B cell (primary cell): ENCODE data around the gene DLG2. TPM values are rescaled to one million over a fixed set of nuclear protein-coding genes. Genes with fewer than 3 reads are reported as not detected.

Source experiments
- ATAC-seq: fragments of 200-7000 bp; cut with Tn5 transposase; one replicate; pipeline ENCODE4 v1.10.0; 2021; ENCODE audit warnings: low read depth, mild to moderate bottlenecking, moderate number of reproducible peaks, moderate library complexity
- CTCF ChIA-PET: fragments of 350-600 bp; sonication (Branson Sonifier 250); formaldehyde crosslinking; loops from one replicate; lab custom pipeline; 2021; ENCODE audit warnings: antibody characterized with exemption, inconsistent platforms; lab: Charles Lee
- POLR2A ChIA-PET: fragments of 350-600 bp; sonication (Branson Sonifier 250); formaldehyde crosslinking; loops from one replicate; lab custom pipeline; 2021; ENCODE audit warnings: antibody characterized with exemption; lab: Charles Lee
- DNase-seq: peaks from one replicate; pipeline ENCODE4 v3.0.0; 2013
- H2AFZ ChIP-seq: 2 replicates; pipeline ENCODE4 v1.6.1; 2012; ENCODE audit warnings: mild to moderate bottlenecking, low read depth, low read length; ENCODE audit not compliant: insufficient read depth, poor library complexity, severe bottlenecking
- H3K27ac ChIP-seq, 2 donors: 1 replicate in 1 of 2; 2 replicates in 1 of 2; pipeline ENCODE4 v1.5.1; 2012 to 2013; ENCODE audit warnings: low read length in 2 of 2, mild to moderate bottlenecking in 2 of 2, moderate library complexity in 1 of 2
- H3K27me3 ChIP-seq, 4 experiments: fragments of 200-600 bp in 1 of 4; sonication (generic) in 1 of 4; replicated peaks in 1 of 4; 1 replicate in 2 of 4; 2 replicates in 2 of 4; pipeline versions ENCODE4 v1.6.1 to v1.7.0; 2013 to 2016; ENCODE audit warnings: low read length in 3 of 4, mild to moderate bottlenecking in 2 of 4, mixed read lengths in 1 of 4, moderate library complexity in 1 of 4; ENCODE audit not compliant: insufficient read depth in 4 of 4, control insufficient read depth in 3 of 4; ENCODE audit errors: control extremely low read depth in 1 of 4
- H3K36me3 ChIP-seq, 2 experiments: replicated peaks in 1 of 2; 1 replicate in 1 of 2; 2 replicates in 1 of 2; pipeline versions ENCODE4 v1.6.1 to v1.7.1; 2013; ENCODE audit warnings: low read length in 1 of 2; ENCODE audit not compliant: insufficient read depth in 2 of 2, control insufficient read depth in 1 of 2; ENCODE audit errors: control extremely low read depth in 1 of 2, extremely low read depth in 1 of 2
- H3K4me1 ChIP-seq, 2 donors: fragments of 200-600 bp in 1 of 2; sonication (generic) in 1 of 2; 1 replicate in 1 of 2; 2 replicates in 1 of 2; pipeline versions ENCODE4 v1.5.1 to v1.6.1; 2013 to 2017; ENCODE audit warnings: low read length in 2 of 2; ENCODE audit not compliant: control insufficient read depth in 2 of 2, insufficient read depth in 2 of 2
- H3K4me2 ChIP-seq: replicated peaks from 2 replicates; pipeline ENCODE3; 2012; ENCODE audit warnings: mild to moderate bottlenecking, low read depth, low read length; ENCODE audit not compliant: poor library complexity, severe bottlenecking
- H3K4me3 ChIP-seq, 5 experiments: fragments of 200-600 bp in 1 of 5; sonication (generic) in 1 of 5; 1 replicate in 3 of 5; 2 replicates in 2 of 5; pipeline versions ENCODE4 v1.5.1 to v1.7.0; 2011 to 2016; ENCODE audit warnings: low read length in 4 of 5, mild to moderate bottlenecking in 4 of 5, low read depth in 2 of 5, control low read depth in 1 of 5, moderate library complexity in 1 of 5; ENCODE audit not compliant: insufficient read depth in 1 of 5; ENCODE audit errors: control extremely low read depth in 1 of 5, extremely low read depth in 1 of 5
- H3K79me2 ChIP-seq: fragments of 200-600 bp; sonication (generic); one replicate; pipeline ENCODE4 v1.6.0; 2016; ENCODE audit warnings: low read length; ENCODE audit not compliant: control insufficient read depth, insufficient read depth
- H3K9ac ChIP-seq: fragments of 200-600 bp; sonication (generic); 2 replicates; pipeline ENCODE4 v1.6.1; 2017; ENCODE audit warnings: mild to moderate bottlenecking, low read length, moderate library complexity
- H3K9me3 ChIP-seq, 3 donors: one replicate each; pipeline versions ENCODE4 v1.6.1 to v1.7.1; 2013; ENCODE audit warnings: low read length in 2 of 3; ENCODE audit not compliant: control insufficient read depth in 2 of 3, insufficient read depth in 1 of 3; ENCODE audit errors: control extremely low read depth in 1 of 3
- H4K20me1 ChIP-seq: 2 replicates; pipeline ENCODE4 v1.6.0; 2012; ENCODE audit warnings: mild to moderate bottlenecking, low read length; ENCODE audit not compliant: insufficient read depth, control insufficient read depth, poor library complexity, severe bottlenecking
- H3K27ac Mint-ChIP-seq: one replicate; pipeline ENCODE4 v1.8.0; 2021; ENCODE audit warnings: mixed read lengths
- H3K27me3 Mint-ChIP-seq: one replicate; pipeline ENCODE4 v1.8.0; 2021; ENCODE audit warnings: mixed read lengths
- H3K4me1 Mint-ChIP-seq: one replicate; pipeline ENCODE4 v1.8.0; 2021; ENCODE audit warnings: mixed read lengths
- H3K4me3 Mint-ChIP-seq: one replicate; pipeline ENCODE4 v1.8.0; 2021; ENCODE audit warnings: mixed read lengths
- H3K9me3 Mint-ChIP-seq: one replicate; pipeline ENCODE4 v1.8.0; 2022; ENCODE audit warnings: mixed read lengths; ENCODE audit not compliant: insufficient read depth
- EZH2 ChIP-seq: IDR thresholded peaks from 2 replicates; pipeline ENCODE4 v1.6.1; 2012; ENCODE audit warnings: borderline replicate concordance, low read depth, mild to moderate bottlenecking, moderate library complexity, low read length; ENCODE audit not compliant: insufficient read depth, poor library complexity, severe bottlenecking
- intact Hi-C: fragments of 100-400 bp; cut with micrococcal nuclease; formaldehyde crosslinking; loops from one replicate; pipeline ENCODE4 v1.10.0; 2022
- polyA plus RNA-seq: library from polyadenylated mRNA; depleted of rRNA; stranded (reverse); fragments of >200 nt; gene quantifications from 2 replicates; pipeline ENCODE4 v1.2.3, GENCODE V29; 2012
- total RNA-seq, 2 donors: library from RNA; stranded (reverse); fragments of 120-200 nt in 1 of 2; gene quantifications; 1 replicate in 1 of 2; 2 replicates in 1 of 2; pipeline versions ENCODE4 v1.2.3 to v1.2.4, GENCODE V29; 2013 to 2022
- TF ChIP-seq, protein P1 (sequence below): fragments of 200-600 bp; IDR thresholded peaks from one replicate; pipeline ENCODE4 v1.8.0; 2022; ENCODE audit warnings: antibody characterized with exemption, mild to moderate bottlenecking

Gene DLG2
- total and polyA plus RNA-seq, 2 donors (not counting 1 experiment from before 2014, with no cell fraction given), result 0.54 to 5.4 TPM

DNA sequence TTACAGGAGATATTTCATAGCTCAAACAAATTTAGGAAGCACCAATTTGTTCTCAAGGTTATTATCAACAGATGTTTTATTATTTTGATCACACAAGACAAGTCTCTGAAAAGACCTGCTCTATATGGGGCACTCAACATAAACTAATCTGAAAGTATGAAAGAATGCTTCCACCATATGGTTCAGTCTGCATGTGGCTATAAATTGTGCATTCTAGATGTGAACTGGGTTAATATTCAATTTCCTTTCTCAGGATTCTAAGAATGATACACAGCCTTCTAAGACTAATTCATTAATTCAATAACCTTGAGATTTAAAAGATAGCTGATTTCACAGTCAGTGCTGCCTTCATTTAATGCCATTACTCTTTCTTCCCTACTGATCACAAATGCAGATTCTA, 1489.6 kb downstream of the DLG2 start:
- H2AFZ ChIP-seq, result no peak overlapping the region
- Mint-ChIP-seq H3K27ac (no peak overlapping the region), H3K27me3 (no peaks in the 10 kb centered on the region), H3K4me1 (no peaks in the 10 kb centered on the region), H3K4me3 (no peak overlapping the region), H3K9me3 (peaks cover 2% of the 10 kb centered on the region)
- intact Hi-C loops, result no loop called here
- no peaks in the 10 kb centered on the region for H3K9me3 ChIP-seq
- ChIA-PET POLR2A (no interaction called here), CTCF (no interaction called here)
- DNase-seq (no peak), ATAC-seq (no peak)
- no peaks in the 10 kb centered on the region for H3K4me1 ChIP-seq
- no peaks in the 10 kb centered on the region for H3K36me3 ChIP-seq
- no peaks in the 10 kb centered on the region for H3K79me2 ChIP-seq
- no peak overlapping the region for H3K9ac ChIP-seq
- TF ChIP-seq, protein P1, sequence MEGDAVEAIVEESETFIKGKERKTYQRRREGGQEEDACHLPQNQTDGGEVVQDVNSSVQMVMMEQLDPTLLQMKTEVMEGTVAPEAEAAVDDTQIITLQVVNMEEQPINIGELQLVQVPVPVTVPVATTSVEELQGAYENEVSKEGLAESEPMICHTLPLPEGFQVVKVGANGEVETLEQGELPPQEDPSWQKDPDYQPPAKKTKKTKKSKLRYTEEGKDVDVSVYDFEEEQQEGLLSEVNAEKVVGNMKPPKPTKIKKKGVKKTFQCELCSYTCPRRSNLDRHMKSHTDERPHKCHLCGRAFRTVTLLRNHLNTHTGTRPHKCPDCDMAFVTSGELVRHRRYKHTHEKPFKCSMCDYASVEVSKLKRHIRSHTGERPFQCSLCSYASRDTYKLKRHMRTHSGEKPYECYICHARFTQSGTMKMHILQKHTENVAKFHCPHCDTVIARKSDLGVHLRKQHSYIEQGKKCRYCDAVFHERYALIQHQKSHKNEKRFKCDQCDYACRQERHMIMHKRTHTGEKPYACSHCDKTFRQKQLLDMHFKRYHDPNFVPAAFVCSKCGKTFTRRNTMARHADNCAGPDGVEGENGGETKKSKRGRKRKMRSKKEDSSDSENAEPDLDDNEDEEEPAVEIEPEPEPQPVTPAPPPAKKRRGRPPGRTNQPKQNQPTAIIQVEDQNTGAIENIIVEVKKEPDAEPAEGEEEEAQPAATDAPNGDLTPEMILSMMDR, result no peak
- TF ChIP-seq EZH2, result no peak
- no peaks in the 10 kb centered on the region for H4K20me1 ChIP-seq
- no peak overlapping the region for H3K4me3 ChIP-seq
- no peaks in the 10 kb centered on the region for H3K27me3 ChIP-seq
- no peak overlapping the region for H3K27ac ChIP-seq
- no peak overlapping the region for H3K4me2 ChIP-seq

DNA sequence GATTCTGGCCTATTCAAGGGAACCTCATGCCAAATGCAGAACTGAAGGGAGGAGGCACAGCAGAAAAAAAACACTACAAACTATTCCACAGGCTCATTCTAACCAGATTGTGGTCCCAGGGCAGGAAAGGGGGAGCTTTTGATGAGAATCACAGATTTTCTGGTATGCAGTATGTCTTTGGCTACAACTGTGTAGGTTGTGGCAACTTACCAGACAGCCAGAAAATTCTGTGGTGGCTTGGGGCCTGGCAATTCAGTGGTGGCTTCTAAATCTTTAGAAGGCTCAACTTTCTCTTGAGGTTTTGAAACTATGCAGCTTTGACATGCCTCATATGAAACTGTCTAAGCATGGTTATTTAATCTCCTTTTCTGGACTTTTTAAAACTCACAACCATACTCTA, 1490.2 kb downstream of the DLG2 start:
- Histone ChIP-seq H3K4me2 (no peak overlapping the region), H3K4me1 (no peaks in the 10 kb centered on the region), H3K4me3 (no peak overlapping the region), H4K20me1 (no peaks in the 10 kb centered on the region), H3K36me3 (no peaks in the 10 kb centered on the region), H3K27ac (no peak overlapping the region), H3K79me2 (no peaks in the 10 kb centered on the region), H2AFZ (no peak overlapping the region), H3K9me3 (no peaks in the 10 kb centered on the region), H3K9ac (no peak overlapping the region), H3K27me3 (no peaks in the 10 kb centered on the region)
- intact Hi-C loops, result no loop called here
- ATAC-seq, result no peak
- H3K4me1 Mint-ChIP-seq, result no peaks in the 10 kb centered on the region
- no peak overlapping the region for H3K27ac Mint-ChIP-seq
- ChIA-PET CTCF (no interaction called here), POLR2A (no interaction called here)
- no peak overlapping the region for H3K4me3 Mint-ChIP-seq
- H3K27me3 Mint-ChIP-seq, result no peaks in the 10 kb centered on the region
- TF ChIP-seq, protein P1, result no peak
- no peak for TF ChIP-seq EZH2
- no peak for DNase-seq
- peaks cover 2% of the 10 kb centered on the region for H3K9me3 Mint-ChIP-seq
